SK-N-DZ (cell line): ENCODE measurements around the gene ITGAE.

Source experiments
- DNase-seq: peaks from one replicate; pipeline ENCODE4 v3.0.0-alpha.2; 2015; ENCODE audit warnings: low spot score

Gene ITGAE

GRCh38 chr17:3821101-3821500 is 20.1 kb upstream of the ITGAE start:
- DNase-seq: no peak

- no peak for DNase-seq
These were observed 17.8 kb upstream of the ITGAE start for GRCh38 chr17:3818786-3819185.

GRCh38 chr17:3817851-3818605 is 17.0 kb upstream of the ITGAE start:
- DNase-seq: no peak

GRCh38 chr17:3815925-3816324 is 14.9 kb upstream of the ITGAE start:
- no peak for DNase-seq

GRCh38 chr17:3815122-3815521 is 14.1 kb upstream of the ITGAE start:
- DNase-seq: no peak

- DNase-seq: no peak
These were observed 13.4 kb upstream of the ITGAE start for GRCh38 chr17:3814361-3814760.

GRCh38 chr17:3813171-3813570 is 12.2 kb upstream of the ITGAE start:
- no peak for DNase-seq

GRCh38 chr17:3812771-3813170 is 11.8 kb upstream of the ITGAE start:
- no peak for DNase-seq

- no peak for DNase-seq
These were observed 11.3 kb upstream of the ITGAE start for GRCh38 chr17:3812284-3812683.

- DNase-seq: no peak
These were observed 9.0 kb upstream of the ITGAE start for GRCh38 chr17:3810019-3810418.

- no peak for DNase-seq
These were observed 8.1 kb upstream of the ITGAE start for GRCh38 chr17:3809135-3809534.

GRCh38 chr17:3808701-3809100 is 7.7 kb upstream of the ITGAE start:
- DNase-seq: no peak

GRCh38 chr17:3805581-3805980 is 4.6 kb upstream of the ITGAE start:
- DNase-seq: no peak

- no peak for DNase-seq
These were observed 3.5 kb upstream of the ITGAE start for GRCh38 chr17:3804503-3804931.

- no peak for DNase-seq
These were observed 2.3 kb upstream of the ITGAE start for GRCh38 chr17:3803308-3803640.

- no peak for DNase-seq
These were observed 1.7 kb upstream of the ITGAE start for GRCh38 chr17:3802461-3803307.

GRCh38 chr17:3801792-3802191 is 804 bp upstream of the ITGAE start:
- DNase-seq: no peak

- DNase-seq: no peak
These were observed 359 bp upstream of the ITGAE start for GRCh38 chr17:3801347-3801746.

- no peak for DNase-seq
These were observed 1.6 kb downstream of the ITGAE start for GRCh38 chr17:3799181-3799945.

- no peak for DNase-seq
These were observed 2.5 kb downstream of the ITGAE start for GRCh38 chr17:3798273-3799180.

- DNase-seq: no peak
These were observed 4.2 kb downstream of the ITGAE start for GRCh38 chr17:3796822-3797170.
